MM.1S (cell line): ENCODE results near the gene IL1F10.

Experiments
- DNase-seq: peaks from one replicate; pipeline ENCODE4 v3.0.0-alpha.2; 2015
- H2AFZ ChIP-seq: fragments of 300-600 bp; sonication (generic); 2 replicates; pipeline ENCODE4 v1.6.0; 2016; ENCODE audit warnings: antibody characterized with exemption, low read length
- H3F3A ChIP-seq: fragments of 300-600 bp; sonication (generic); 2 replicates; pipeline ENCODE4 v1.6.1; 2016; ENCODE audit warnings: mild to moderate bottlenecking, antibody characterized with exemption, low read length, moderate library complexity, mixed read lengths; ENCODE audit not compliant: insufficient read depth
- H3K27ac ChIP-seq: fragments of 300-600 bp; sonication (generic); 2 replicates; pipeline ENCODE4 v1.5.1; 2016; ENCODE audit warnings: mild to moderate bottlenecking, low read length
- H3K27me3 ChIP-seq: fragments of 300-600 bp; sonication (generic); replicated peaks from 2 replicates; pipeline ENCODE4 v1.6.0; 2016; ENCODE audit warnings: low read length; ENCODE audit not compliant: insufficient read depth
- H3K36me3 ChIP-seq: fragments of 300-600 bp; sonication (generic); replicated peaks from 2 replicates; pipeline ENCODE4 v1.6.1; 2016; ENCODE audit warnings: mild to moderate bottlenecking, low read length, mixed read lengths; ENCODE audit not compliant: insufficient read depth
- H3K4me1 ChIP-seq: fragments of 300-600 bp; sonication (generic); 2 replicates; pipeline ENCODE4 v1.6.1; 2016; ENCODE audit warnings: low read length, mixed read lengths
- H3K4me2 ChIP-seq: fragments of 300-600 bp; sonication (generic); 2 replicates; pipeline ENCODE4 v1.6.0; 2016; ENCODE audit warnings: low read depth, low read length
- H3K4me3 ChIP-seq: fragments of 300-600 bp; sonication (generic); 2 replicates; pipeline ENCODE4 v1.5.1; 2016; ENCODE audit warnings: low read length, mixed read lengths
- H3K79me2 ChIP-seq: fragments of 300-600 bp; sonication (generic); 2 replicates; pipeline ENCODE4 v1.6.1; 2016; ENCODE audit warnings: mixed run types, low read length, mixed read lengths
- H3K9ac ChIP-seq: fragments of 300-600 bp; sonication (generic); 2 replicates; pipeline ENCODE4 v1.6.1; 2016; ENCODE audit warnings: low read length, mixed read lengths
- H3K9me2 ChIP-seq: fragments of 300-600 bp; sonication (generic); replicated peaks from 2 replicates; pipeline ENCODE4 v1.6.1; 2016; ENCODE audit warnings: mild to moderate bottlenecking, low read length, mixed read lengths; ENCODE audit not compliant: insufficient read depth
- H3K9me3 ChIP-seq: fragments of 300-600 bp; sonication (generic); replicated peaks from 2 replicates; pipeline ENCODE4 v1.6.1; 2016; ENCODE audit warnings: mild to moderate bottlenecking, low read length, mixed read lengths; ENCODE audit not compliant: insufficient read depth
- H4K20me1 ChIP-seq: fragments of 300-600 bp; sonication (generic); 2 replicates; pipeline ENCODE4 v1.6.1; 2016; ENCODE audit warnings: mild to moderate bottlenecking, low read length, moderate library complexity, mixed read lengths; ENCODE audit not compliant: insufficient read depth
- CTCF ChIP-seq: fragments of 300-600 bp; sonication (generic); IDR thresholded peaks from 2 replicates; pipeline ENCODE4 v1.5.1; 2016; ENCODE audit warnings: antibody characterized with exemption, low read length, mixed read lengths
- EZH2 ChIP-seq: fragments of 300-600 bp; sonication (generic); optimal IDR thresholded peaks from 2 replicates; pipeline ENCODE3; 2017; ENCODE audit warnings: low read depth, mild to moderate bottlenecking, antibody characterized with exemption, low read length, mixed read lengths
- EZH2phosphoT487 ChIP-seq: fragments of 300-600 bp; sonication (generic); IDR thresholded peaks from 2 replicates; pipeline ENCODE4 v1.6.1; 2018; ENCODE audit warnings: antibody characterized with exemption, low read length

Gene IL1F10

GRCh38 chr2:113034016-113034415, 33.8 kb upstream of the IL1F10 start:
- Histone ChIP-seq H3K4me3 (no peak overlapping the region), H3K4me2 (no peak overlapping the region), H2AFZ (no peak overlapping the region), H3K79me2 (no peaks in the 10 kb centered on the region), H3K27ac (no peak overlapping the region), H3F3A (no peaks in the 10 kb centered on the region), H3K9me3 (no peaks in the 10 kb centered on the region), H3K4me1 (no peaks in the 10 kb centered on the region), H3K36me3 (no peaks in the 10 kb centered on the region), H3K9ac (no peak overlapping the region), H3K9me2 (no peaks in the 10 kb centered on the region), H3K27me3 (no peaks in the 10 kb centered on the region), H4K20me1 (no peaks in the 10 kb centered on the region)
- DNase-seq: no peak
- no peak for TF ChIP-seq EZH2
- no peak for TF ChIP-seq EZH2phosphoT487
- TF ChIP-seq CTCF: no peak

GRCh38 chr2:113036763-113037162, 31.0 kb upstream of the IL1F10 start:
- no peak overlapping the region for H3K27ac ChIP-seq
- no peaks in the 10 kb centered on the region for H3F3A ChIP-seq
- no peaks in the 10 kb centered on the region for H4K20me1 ChIP-seq
- DNase-seq: no peak
- no peak overlapping the region for H2AFZ ChIP-seq
- H3K4me3 ChIP-seq: no peak overlapping the region
- peaks cover 5% of the 10 kb centered on the region; the same call in 1 of the 2 replicates for H3K4me1 ChIP-seq
- no peaks in the 10 kb centered on the region for H3K79me2 ChIP-seq
- no peaks in the 10 kb centered on the region for H3K9me3 ChIP-seq
- H3K9me2 ChIP-seq: no peaks in the 10 kb centered on the region
- no peaks in the 10 kb centered on the region for H3K27me3 ChIP-seq
- no peak overlapping the region for H3K9ac ChIP-seq
- no peak for TF ChIP-seq EZH2phosphoT487
- TF ChIP-seq CTCF: no peak
- no peak for TF ChIP-seq EZH2
- H3K4me2 ChIP-seq: no peak overlapping the region
- H3K36me3 ChIP-seq: no peaks in the 10 kb centered on the region

GRCh38 chr2:113038291-113038690, 29.5 kb upstream of the IL1F10 start:
- Histone ChIP-seq H3K27ac (no peak overlapping the region), H2AFZ (no peak overlapping the region), H3K9ac (no peak overlapping the region), H3K27me3 (no peaks in the 10 kb centered on the region), H3F3A (no peaks in the 10 kb centered on the region), H3K79me2 (no peaks in the 10 kb centered on the region), H3K4me2 (no peak overlapping the region), H3K9me3 (no peaks in the 10 kb centered on the region), H3K9me2 (no peaks in the 10 kb centered on the region), H3K36me3 (no peaks in the 10 kb centered on the region), H4K20me1 (no peaks in the 10 kb centered on the region), H3K4me1 (peaks cover 5% of the 10 kb centered on the region; the same call in 1 of the 2 replicates), H3K4me3 (no peak overlapping the region)
- no peak for DNase-seq
- TF ChIP-seq EZH2phosphoT487 (no peak), CTCF (no peak), EZH2 (no peak)

GRCh38 chr2:113039158-113039557, 28.6 kb upstream of the IL1F10 start:
- no peak for DNase-seq
- no peaks in the 10 kb centered on the region for H3K79me2 ChIP-seq
- H3F3A ChIP-seq: no peaks in the 10 kb centered on the region
- no peaks in the 10 kb centered on the region for H3K9me3 ChIP-seq
- H3K9ac ChIP-seq: no peak overlapping the region
- no peaks in the 10 kb centered on the region for H3K9me2 ChIP-seq
- no peak overlapping the region for H3K4me3 ChIP-seq
- H4K20me1 ChIP-seq: no peaks in the 10 kb centered on the region
- TF ChIP-seq EZH2: no peak
- TF ChIP-seq CTCF: no peak
- TF ChIP-seq EZH2phosphoT487: no peak
- H3K36me3 ChIP-seq: no peaks in the 10 kb centered on the region
- no peaks in the 10 kb centered on the region for H3K27me3 ChIP-seq
- H2AFZ ChIP-seq: no peak overlapping the region
- no peak overlapping the region for H3K27ac ChIP-seq
- H3K4me2 ChIP-seq: no peak overlapping the region
- H3K4me1 ChIP-seq: peaks cover 5% of the 10 kb centered on the region; the same call in 1 of the 2 replicates
